ENCODE results near the gene SUFU. TPM values are rescaled to one million over a fixed set of nuclear protein-coding genes. Genes with fewer than 3 reads are reported as not detected.
A peak's percentile ranks its signal among the peaks of the same experiment; 100 is the strongest.

The SUFU gene
- total and polyA plus RNA-seq, 2 donors (not counting 1 experiment from before 2014, with no cell fraction given), result 4.8 to 13.3 TPM

GRCh38 chr10:102641880-102642735 lies 138.3 kb downstream of the SUFU start:
- under 1% methylated on average over 72 of the region's 77 CpGs for WGBS (ENCODE audit: insufficient coverage)
- peak overlapping the region; percentile 93 for H3K4me3 Mint-ChIP-seq
- H3K9ac ChIP-seq (ENCODE audit: low read length), result peak overlapping the region; percentile 83
- H3K4me3 ChIP-seq (ENCODE audit: control extremely low read depth in 1 of 5, extremely low read depth in 1 of 5, insufficient read depth in 1 of 5, low read depth in 2 of 5, low read length in 4 of 5), result peak overlapping the region; percentile 74 to 89 (median 77)
- ChIA-PET CTCF (interaction anchor here (0.7 to 1.8 kb wide), 8 partner anchors 9 to 957 kb away, joined by 3 to 7 read pairs (median 3); partner anchors contain the start of genes ACTR1A, ARL3, SFXN2 and SUFU), POLR2A (interaction anchor here (0.6 to 1.4 kb wide), 10 partner anchors 9 to 725 kb away, joined by 3 to 13 read pairs (median 4); partner anchors contain the start of genes ACTR1A, ARL3, FBXL15 and LDB1)
- H3K4me1 ChIP-seq (ENCODE audit: control insufficient read depth in 2 of 2, insufficient read depth in 2 of 2, low read length in 2 of 2), result peaks cover 11 to 21% of the 10 kb centered on the region in 2 donors
- no peaks in the 10 kb centered on the region for H3K27me3 Mint-ChIP-seq
- no peaks in the 10 kb centered on the region for H3K36me3 ChIP-seq (replicated peaks in 1 of 2; ENCODE audit: control extremely low read depth in 1 of 2, control insufficient read depth in 1 of 2, extremely low read depth in 1 of 2, insufficient read depth in 2 of 2, low read length in 1 of 2)
- intact Hi-C loops (cut with micrococcal nuclease), result loop anchor here (1.0 to 5.0 kb wide), 7 partner anchors 10 to 1730 kb away; partner anchors contain the start of genes ARL3, HPS6, SFXN2 and SLF2
- peak; percentile 64 for ATAC-seq (ENCODE audit: low read depth)
- no peak for TF ChIP-seq EZH2 (IDR thresholded peaks at IDR 0.05; ENCODE audit: borderline replicate concordance, insufficient read depth, low read depth, low read length, poor library complexity, severe bottlenecking)
- TF ChIP-seq, protein P1, sequence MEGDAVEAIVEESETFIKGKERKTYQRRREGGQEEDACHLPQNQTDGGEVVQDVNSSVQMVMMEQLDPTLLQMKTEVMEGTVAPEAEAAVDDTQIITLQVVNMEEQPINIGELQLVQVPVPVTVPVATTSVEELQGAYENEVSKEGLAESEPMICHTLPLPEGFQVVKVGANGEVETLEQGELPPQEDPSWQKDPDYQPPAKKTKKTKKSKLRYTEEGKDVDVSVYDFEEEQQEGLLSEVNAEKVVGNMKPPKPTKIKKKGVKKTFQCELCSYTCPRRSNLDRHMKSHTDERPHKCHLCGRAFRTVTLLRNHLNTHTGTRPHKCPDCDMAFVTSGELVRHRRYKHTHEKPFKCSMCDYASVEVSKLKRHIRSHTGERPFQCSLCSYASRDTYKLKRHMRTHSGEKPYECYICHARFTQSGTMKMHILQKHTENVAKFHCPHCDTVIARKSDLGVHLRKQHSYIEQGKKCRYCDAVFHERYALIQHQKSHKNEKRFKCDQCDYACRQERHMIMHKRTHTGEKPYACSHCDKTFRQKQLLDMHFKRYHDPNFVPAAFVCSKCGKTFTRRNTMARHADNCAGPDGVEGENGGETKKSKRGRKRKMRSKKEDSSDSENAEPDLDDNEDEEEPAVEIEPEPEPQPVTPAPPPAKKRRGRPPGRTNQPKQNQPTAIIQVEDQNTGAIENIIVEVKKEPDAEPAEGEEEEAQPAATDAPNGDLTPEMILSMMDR (IDR thresholded peaks at IDR 0.05), result no peak
- H2AFZ ChIP-seq (ENCODE audit: insufficient read depth, low read depth, low read length, poor library complexity, severe bottlenecking), result peak overlapping the region; percentile 77
- H4K20me1 ChIP-seq (ENCODE audit: control insufficient read depth, insufficient read depth, low read length, poor library complexity, severe bottlenecking), result peaks cover 7% of the 10 kb centered on the region
- no peaks in the 10 kb centered on the region for H3K9me3 Mint-ChIP-seq (ENCODE audit: insufficient read depth)
- peaks cover 23% of the 10 kb centered on the region for H3K4me1 Mint-ChIP-seq
- H3K27ac ChIP-seq (ENCODE audit: low read length in 2 of 2), result peak overlapping the region; percentile 93 to 97
- DNase-seq, result peak; percentile 98
- H3K9me3 ChIP-seq (ENCODE audit: control extremely low read depth in 1 of 3, control insufficient read depth in 2 of 3, insufficient read depth in 1 of 3, low read length in 2 of 3), result no peaks in the 10 kb centered on the region
- H3K27me3 ChIP-seq (replicated peaks in 1 of 4; ENCODE audit: control extremely low read depth in 1 of 4, control insufficient read depth in 3 of 4, insufficient read depth in 4 of 4, low read length in 3 of 4), result no peaks in the 10 kb centered on the region
- peaks cover 29% of the 10 kb centered on the region for H3K79me2 ChIP-seq (ENCODE audit: control insufficient read depth, insufficient read depth, low read length)
- peak overlapping the region; percentile 95 for H3K27ac Mint-ChIP-seq
- peak overlapping the region; percentile 94 for H3K4me2 ChIP-seq (replicated peaks; ENCODE audit: low read depth, low read length, poor library complexity, severe bottlenecking)

Data from B cell (primary cell).